ENCODE measurements around the gene AOAH. TPM values are rescaled to one million over a fixed set of nuclear protein-coding genes. Genes with fewer than 3 reads are reported as not detected.

Gene AOAH
- total RNA-seq, 1 experiment from 2014 or later, result not detected

DNA sequence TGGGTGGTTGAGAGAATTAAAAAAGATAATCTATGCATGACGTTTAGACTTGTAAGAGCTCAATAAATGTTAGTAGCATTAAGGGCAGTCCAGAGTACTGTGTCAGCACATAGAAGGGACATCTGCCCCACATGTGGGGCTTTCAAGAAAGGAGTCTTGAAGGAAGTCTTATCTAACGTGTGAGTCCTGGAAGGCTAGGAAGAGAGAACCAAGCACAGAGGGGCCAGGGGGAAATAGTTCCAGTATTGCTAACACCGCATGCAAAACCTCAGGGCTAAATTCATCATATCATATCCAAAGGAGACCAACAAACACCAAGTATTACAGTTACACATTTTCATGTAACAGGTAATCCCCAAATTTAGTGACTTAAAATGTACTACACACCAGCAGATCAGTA is 122.7 kb downstream of the AOAH start:
- no TSS peak for BruUV-seq (replicated peaks)
- POLR2A ChIA-PET, result interaction anchor here (1.0 to 1.1 kb wide), 2 partner anchors 41 to 75 kb away, joined by 3 to 5 read pairs; no protein-coding TSS in a partner anchor
- peaks cover 55% of the 10 kb centered on the region for H3K4me1 Mint-ChIP-seq (ENCODE audit: insufficient read depth, unreplicated experiment)
- no peak overlapping the region for H3K4me3 Mint-ChIP-seq (ENCODE audit: unreplicated experiment)
- TF ChIP-seq, protein P1, sequence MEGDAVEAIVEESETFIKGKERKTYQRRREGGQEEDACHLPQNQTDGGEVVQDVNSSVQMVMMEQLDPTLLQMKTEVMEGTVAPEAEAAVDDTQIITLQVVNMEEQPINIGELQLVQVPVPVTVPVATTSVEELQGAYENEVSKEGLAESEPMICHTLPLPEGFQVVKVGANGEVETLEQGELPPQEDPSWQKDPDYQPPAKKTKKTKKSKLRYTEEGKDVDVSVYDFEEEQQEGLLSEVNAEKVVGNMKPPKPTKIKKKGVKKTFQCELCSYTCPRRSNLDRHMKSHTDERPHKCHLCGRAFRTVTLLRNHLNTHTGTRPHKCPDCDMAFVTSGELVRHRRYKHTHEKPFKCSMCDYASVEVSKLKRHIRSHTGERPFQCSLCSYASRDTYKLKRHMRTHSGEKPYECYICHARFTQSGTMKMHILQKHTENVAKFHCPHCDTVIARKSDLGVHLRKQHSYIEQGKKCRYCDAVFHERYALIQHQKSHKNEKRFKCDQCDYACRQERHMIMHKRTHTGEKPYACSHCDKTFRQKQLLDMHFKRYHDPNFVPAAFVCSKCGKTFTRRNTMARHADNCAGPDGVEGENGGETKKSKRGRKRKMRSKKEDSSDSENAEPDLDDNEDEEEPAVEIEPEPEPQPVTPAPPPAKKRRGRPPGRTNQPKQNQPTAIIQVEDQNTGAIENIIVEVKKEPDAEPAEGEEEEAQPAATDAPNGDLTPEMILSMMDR (IDR thresholded peaks at IDR 0.05; ENCODE audit: unreplicated experiment), result no peak
- H3K27ac Mint-ChIP-seq (ENCODE audit: low read depth, unreplicated experiment), result no peak overlapping the region
- no peak for DNase-seq (ENCODE audit: unreplicated experiment)
- intact Hi-C loops (cut with micrococcal nuclease), result no loop called here
- no peaks in the 10 kb centered on the region for H3K36me3 Mint-ChIP-seq (ENCODE audit: insufficient read depth, unreplicated experiment)
- no peaks in the 10 kb centered on the region for H3K9me3 Mint-ChIP-seq (ENCODE audit: unreplicated experiment)
- CTCF ChIA-PET, result interaction anchor here (0.6 to 1.1 kb wide), 4 partner anchors 23 to 615 kb away, joined by 3 to 6 read pairs (median 5); no protein-coding TSS in a partner anchor
- no peaks in the 10 kb centered on the region for H3K27me3 Mint-ChIP-seq (ENCODE audit: insufficient read depth, unreplicated experiment)

DNA sequence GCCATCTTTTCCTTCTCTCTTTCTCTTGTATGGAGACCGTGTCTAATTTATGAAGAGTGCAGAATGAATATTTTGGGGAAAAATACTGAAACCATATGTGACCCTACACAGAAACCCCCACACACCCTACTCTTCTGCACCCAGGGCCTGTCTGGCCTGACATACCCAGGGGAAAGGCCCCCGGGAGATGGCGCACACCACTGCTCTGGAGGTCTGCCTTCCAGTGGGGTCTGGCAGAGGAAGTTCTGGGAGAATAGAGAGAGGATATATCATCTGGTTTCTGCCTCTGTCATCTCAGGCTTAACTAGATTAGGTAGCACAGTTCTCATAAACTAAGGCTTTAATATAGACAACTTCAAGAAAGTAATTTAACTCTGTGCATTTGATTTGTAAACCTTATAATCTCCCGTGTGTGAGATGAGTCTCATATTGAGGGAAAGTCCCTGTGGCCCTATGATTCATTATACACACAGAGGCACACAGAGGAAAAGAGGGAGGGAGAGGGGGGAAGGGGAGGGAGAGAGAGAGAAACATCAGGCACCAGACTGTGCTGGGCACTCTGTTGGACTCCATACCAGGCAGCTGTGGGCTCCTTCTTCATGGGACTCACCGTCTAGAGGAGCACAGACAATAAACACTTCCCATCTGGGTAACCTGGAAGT is 123.3 kb downstream of the AOAH start:
- TF ChIP-seq, protein P1 (IDR thresholded peaks at IDR 0.05; ENCODE audit: unreplicated experiment), result no peak
- intact Hi-C loops (cut with micrococcal nuclease), result no loop called here
- Mint-ChIP-seq H3K9me3 (ENCODE audit: unreplicated experiment) (no peaks in the 10 kb centered on the region), H3K36me3 (ENCODE audit: insufficient read depth, unreplicated experiment) (no peaks in the 10 kb centered on the region), H3K4me3 (ENCODE audit: unreplicated experiment) (no peak overlapping the region), H3K4me1 (ENCODE audit: insufficient read depth, unreplicated experiment) (peaks cover 55% of the 10 kb centered on the region), H3K27me3 (ENCODE audit: insufficient read depth, unreplicated experiment) (no peaks in the 10 kb centered on the region), H3K27ac (ENCODE audit: low read depth, unreplicated experiment) (no peak overlapping the region)
- ChIA-PET POLR2A (interaction anchor here (1.0 to 1.1 kb wide), 2 partner anchors 41 to 75 kb away, joined by 3 to 5 read pairs; no protein-coding TSS in a partner anchor), CTCF (interaction anchor here (0.6 to 1.1 kb wide), 3 partner anchors 70 to 615 kb away, joined by 3 to 5 read pairs (median 5); no protein-coding TSS in a partner anchor)
- DNase-seq (ENCODE audit: unreplicated experiment), result peak; percentile 76
- BruUV-seq (replicated peaks), result no TSS peak

DNA sequence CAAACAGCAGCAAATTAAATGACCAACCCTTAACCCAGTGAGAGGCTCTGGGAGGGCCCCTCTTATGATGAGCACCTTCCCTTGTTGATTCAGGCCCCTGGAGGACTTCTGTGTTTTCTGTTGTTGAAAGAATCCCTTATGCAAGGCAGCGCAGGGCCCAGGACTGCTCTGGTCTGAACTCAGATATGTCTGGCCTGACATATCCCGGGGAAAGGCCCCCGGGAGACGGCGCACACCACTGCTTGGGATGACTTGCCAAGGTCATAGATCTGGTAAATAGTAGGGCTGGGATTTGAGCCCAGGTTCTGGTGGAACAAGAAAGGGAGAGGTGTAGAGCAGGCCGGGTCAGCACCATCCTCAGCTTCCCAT is 124.0 kb downstream of the AOAH start:
- no peaks in the 10 kb centered on the region for H3K27me3 Mint-ChIP-seq (ENCODE audit: insufficient read depth, unreplicated experiment)
- intact Hi-C loops (cut with micrococcal nuclease), result no loop called here
- TF ChIP-seq, protein P1 (IDR thresholded peaks at IDR 0.05; ENCODE audit: unreplicated experiment), result no peak
- no peaks in the 10 kb centered on the region for H3K9me3 Mint-ChIP-seq (ENCODE audit: unreplicated experiment)
- CTCF ChIA-PET, result interaction anchor here (1.1 kb wide), 1 partner anchor 71 kb away, joined by 5 read pairs; no protein-coding TSS in a partner anchor
- no TSS peak for BruUV-seq (replicated peaks)
- H3K27ac Mint-ChIP-seq (ENCODE audit: low read depth, unreplicated experiment), result no peak overlapping the region
- H3K36me3 Mint-ChIP-seq (ENCODE audit: insufficient read depth, unreplicated experiment), result no peaks in the 10 kb centered on the region
- H3K4me1 Mint-ChIP-seq (ENCODE audit: insufficient read depth, unreplicated experiment), result peaks cover 49% of the 10 kb centered on the region
- DNase-seq (ENCODE audit: unreplicated experiment), result no peak
- H3K4me3 Mint-ChIP-seq (ENCODE audit: unreplicated experiment), result no peak overlapping the region
- POLR2A ChIA-PET, result no interaction called here

DNA sequence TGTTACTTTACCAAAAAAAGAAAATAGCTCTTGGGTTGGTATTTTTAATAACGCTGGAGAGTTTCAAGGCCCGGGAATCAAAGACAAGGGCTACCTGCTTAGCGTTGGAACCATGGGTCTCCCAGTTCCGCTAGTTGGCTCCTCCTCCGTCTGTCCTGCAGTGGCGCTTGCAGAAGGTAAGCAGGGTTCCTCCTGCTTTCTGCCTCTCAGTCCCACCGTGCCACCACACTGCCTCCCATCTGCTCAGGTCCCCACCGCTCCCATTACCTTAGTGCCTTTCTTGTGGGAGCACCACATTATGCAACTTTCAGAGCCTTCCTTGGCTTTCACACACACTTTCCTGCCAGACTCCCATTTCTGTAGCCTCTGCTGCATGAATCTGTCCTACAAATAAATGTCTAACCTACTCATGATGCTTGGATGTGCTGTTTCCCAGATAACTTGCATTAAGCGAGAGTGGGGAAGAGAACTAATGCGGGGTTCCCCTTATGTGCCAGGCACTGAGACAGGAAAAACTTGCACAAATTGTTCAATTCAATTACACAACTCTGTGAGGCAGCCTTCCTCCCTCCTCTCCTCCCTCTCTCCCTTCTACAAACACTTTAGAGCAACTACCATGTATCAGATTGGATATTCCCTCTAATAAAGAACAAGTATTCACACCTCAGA is 124.5 kb downstream of the AOAH start:
- no peak for DNase-seq (ENCODE audit: unreplicated experiment)
- ChIA-PET POLR2A (no interaction called here), CTCF (interaction anchor here (0.5 kb wide), 1 partner anchor 1213 kb away, joined by 3 read pairs; no protein-coding TSS in a partner anchor)
- BruUV-seq (replicated peaks), result no TSS peak
- no peaks in the 10 kb centered on the region for H3K9me3 Mint-ChIP-seq (ENCODE audit: unreplicated experiment)
- TF ChIP-seq, protein P1 (IDR thresholded peaks at IDR 0.05; ENCODE audit: unreplicated experiment), result no peak
- no peaks in the 10 kb centered on the region for H3K36me3 Mint-ChIP-seq (ENCODE audit: insufficient read depth, unreplicated experiment)
- no peaks in the 10 kb centered on the region for H3K27me3 Mint-ChIP-seq (ENCODE audit: insufficient read depth, unreplicated experiment)
- H3K27ac Mint-ChIP-seq (ENCODE audit: low read depth, unreplicated experiment), result no peak overlapping the region
- intact Hi-C loops (cut with micrococcal nuclease), result no loop called here
- H3K4me3 Mint-ChIP-seq (ENCODE audit: unreplicated experiment), result no peak overlapping the region
- peaks cover 44% of the 10 kb centered on the region for H3K4me1 Mint-ChIP-seq (ENCODE audit: insufficient read depth, unreplicated experiment)
